Measurements from ENCODE around the gene DPYD.

The DPYD gene

DNA sequence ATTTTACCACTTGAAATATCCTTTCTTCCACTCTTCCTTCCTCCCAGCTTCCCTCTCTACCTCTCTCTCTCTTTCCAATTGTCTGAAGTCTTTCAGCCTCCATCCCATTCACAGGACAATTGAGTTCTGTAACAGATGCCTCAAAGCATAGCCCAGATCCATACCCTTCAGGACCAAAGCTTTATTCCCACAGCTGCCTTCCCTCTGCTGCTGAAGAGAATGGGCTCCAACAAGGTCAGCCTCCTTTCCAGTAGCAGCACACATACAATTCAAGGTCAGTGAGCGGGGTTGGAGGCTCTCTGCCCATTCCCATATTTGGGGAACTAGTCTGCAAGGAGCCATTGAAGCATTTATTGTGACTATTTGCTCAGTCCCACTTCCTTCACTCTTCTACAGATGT lies 179.9 kb downstream of the DPYD start:
- H4K20me1 ChIP-seq (ENCODE audit: insufficient read depth): no peaks in the 10 kb centered on the region

GRCh38 chr1:97739596-97740103 lies 181.2 kb downstream of the DPYD start:
- Histone ChIP-seq H3K9ac (no peak overlapping the region), H3K27me3 (ENCODE audit: insufficient read depth, low read depth) (no peaks in the 10 kb centered on the region), H3K4me3 (IDR thresholded peaks at IDR 0.05; ENCODE audit: insufficient read depth, low read depth, low read length) (no peak overlapping the region), H3K4me1 (ENCODE audit: low read depth, poor library complexity, severe bottlenecking) (no peaks in the 10 kb centered on the region), H3K27ac (no peak overlapping the region), H4K20me1 (ENCODE audit: insufficient read depth) (no peaks in the 10 kb centered on the region), H3K36me3 (ENCODE audit: insufficient read depth) (no peaks in the 10 kb centered on the region), H3K4me2 (no peak overlapping the region), H3K79me2 (ENCODE audit: insufficient read depth, low read depth) (no peaks in the 10 kb centered on the region), H2AFZ (ENCODE audit: low read depth) (no peak overlapping the region)
- no peak for TF ChIP-seq CTCF (conservative IDR thresholded peaks at IDR 0.05; ENCODE audit: low read depth, low read length)

More for the DNA sequence above, 179.9 kb downstream of the DPYD start:
- Histone ChIP-seq H3K79me2 (ENCODE audit: insufficient read depth, low read depth) (no peaks in the 10 kb centered on the region), H3K36me3 (ENCODE audit: insufficient read depth) (no peaks in the 10 kb centered on the region), H3K27me3 (ENCODE audit: insufficient read depth, low read depth) (no peaks in the 10 kb centered on the region), H3K4me2 (no peak overlapping the region), H3K9ac (no peak overlapping the region), H3K27ac (no peak overlapping the region), H3K4me3 (IDR thresholded peaks at IDR 0.05; ENCODE audit: insufficient read depth, low read depth, low read length) (no peak overlapping the region), H3K4me1 (ENCODE audit: low read depth, poor library complexity, severe bottlenecking) (no peaks in the 10 kb centered on the region), H2AFZ (ENCODE audit: low read depth) (no peak overlapping the region)
- no peak for TF ChIP-seq CTCF (conservative IDR thresholded peaks at IDR 0.05; ENCODE audit: low read depth, low read length)

DNA sequence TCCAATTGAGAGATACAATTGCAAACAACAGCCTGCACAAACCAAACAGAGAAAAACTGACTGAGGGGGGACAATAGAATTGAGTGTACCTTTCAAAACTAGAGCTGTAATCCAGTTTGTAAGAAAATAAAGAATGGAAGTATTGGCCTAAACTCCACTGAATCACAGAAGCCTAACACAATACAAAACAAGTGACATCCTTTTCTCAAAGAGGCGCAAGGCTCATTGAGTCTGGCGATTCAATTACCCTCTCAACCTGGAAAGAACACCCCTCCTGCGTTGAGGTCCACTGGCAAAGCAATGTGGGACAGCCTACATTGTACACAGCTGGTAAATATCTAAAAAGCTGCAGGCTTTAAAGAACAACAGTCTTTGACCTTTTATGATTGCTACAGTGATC lies 182.6 kb downstream of the DPYD start:
- Histone ChIP-seq H3K9ac (no peak overlapping the region), H3K4me1 (ENCODE audit: low read depth, poor library complexity, severe bottlenecking) (no peaks in the 10 kb centered on the region), H3K4me2 (no peak overlapping the region), H3K27ac (no peak overlapping the region), H3K79me2 (ENCODE audit: insufficient read depth, low read depth) (no peaks in the 10 kb centered on the region), H2AFZ (ENCODE audit: low read depth) (no peak overlapping the region), H3K27me3 (ENCODE audit: insufficient read depth, low read depth) (no peaks in the 10 kb centered on the region), H3K36me3 (ENCODE audit: insufficient read depth) (no peaks in the 10 kb centered on the region), H3K4me3 (IDR thresholded peaks at IDR 0.05; ENCODE audit: insufficient read depth, low read depth, low read length) (no peak overlapping the region), H4K20me1 (ENCODE audit: insufficient read depth) (no peaks in the 10 kb centered on the region)
- no peak for TF ChIP-seq CTCF (conservative IDR thresholded peaks at IDR 0.05; ENCODE audit: low read depth, low read length)

DNA sequence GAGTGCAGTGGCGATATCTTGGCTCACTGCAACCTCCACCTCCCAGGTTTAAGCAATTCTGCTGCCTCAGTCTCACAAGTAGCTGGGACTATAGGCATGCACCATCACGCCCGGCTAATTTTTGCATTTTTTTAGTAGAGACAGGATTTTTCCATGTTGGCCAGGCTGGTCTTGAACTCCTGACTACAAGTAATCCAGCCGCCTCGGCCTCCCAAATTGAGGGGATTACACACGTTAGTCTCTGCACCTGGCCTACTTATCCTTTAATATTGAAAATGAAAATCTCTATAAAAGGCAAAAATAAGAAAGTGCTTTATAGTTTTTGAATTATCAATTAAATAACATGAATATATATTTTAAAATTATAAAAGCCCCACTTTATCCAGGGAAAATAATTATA lies 190.6 kb downstream of the DPYD start:
- Histone ChIP-seq H2AFZ (ENCODE audit: low read depth) (no peak overlapping the region), H3K4me1 (ENCODE audit: low read depth, poor library complexity, severe bottlenecking) (no peaks in the 10 kb centered on the region), H3K9ac (no peak overlapping the region), H3K36me3 (ENCODE audit: insufficient read depth) (no peaks in the 10 kb centered on the region), H3K27me3 (ENCODE audit: insufficient read depth, low read depth) (no peaks in the 10 kb centered on the region), H3K4me3 (IDR thresholded peaks at IDR 0.05; ENCODE audit: insufficient read depth, low read depth, low read length) (no peak overlapping the region), H4K20me1 (ENCODE audit: insufficient read depth) (no peaks in the 10 kb centered on the region), H3K79me2 (ENCODE audit: insufficient read depth, low read depth) (no peaks in the 10 kb centered on the region), H3K4me2 (no peak overlapping the region), H3K27ac (no peak overlapping the region)
- TF ChIP-seq CTCF (conservative IDR thresholded peaks at IDR 0.05; ENCODE audit: low read depth, low read length): no peak
